Upper lobe of left lung (tissue), 6 donors: Measurements from ENCODE around the gene PACSIN1. TPM values are rescaled to one million over a fixed set of nuclear protein-coding genes. Genes with fewer than 3 reads are reported as not detected.

Experiments used
- ATAC-seq, 2 donors: fragments of 200-7000 bp; cut with Tn5 transposase; one replicate each; pipeline ENCODE4 v1.9.1; 2022; ENCODE audit warnings: mild to moderate bottlenecking in 2 of 2, moderate library complexity in 2 of 2; ENCODE audit not compliant: low FRiP score in 2 of 2
- DNase-seq, 2 donors: peaks; one replicate each; pipeline ENCODE4 v3.0.0-alpha.2; 2019 to 2020
- H3K27ac ChIP-seq, 4 donors: fragments of 200-600 bp; sonication (generic); one replicate each; pipeline ENCODE4 v1.5.1; 2016 to 2019
- H3K27me3 ChIP-seq, 4 donors: fragments of 200-600 bp; sonication (generic); one replicate each; pipeline ENCODE4 v1.5.1; 2017 to 2019
- H3K36me3 ChIP-seq, 4 donors: fragments of 200-600 bp; sonication (generic); one replicate each; pipeline ENCODE4 v1.5.1; 2016 to 2019
- H3K4me1 ChIP-seq, 4 donors: fragments of 200-600 bp; sonication (generic); one replicate each; pipeline ENCODE4 v1.5.1; 2018 to 2019
- H3K4me3 ChIP-seq, 4 donors: fragments of 200-600 bp; sonication (generic); one replicate each; pipeline ENCODE4 v1.5.1; 2017 to 2019; ENCODE audit warnings: mild to moderate bottlenecking in 2 of 4, moderate library complexity in 1 of 4
- H3K9me3 ChIP-seq, 4 donors: fragments of 200-600 bp; sonication (generic); one replicate each; pipeline ENCODE4 v1.5.1; 2018 to 2019
- EP300 ChIP-seq, 4 donors: sonication (generic); formaldehyde crosslinking; IDR thresholded peaks; one replicate each; pipeline ENCODE4 v1.5.1; 2017; ENCODE audit warnings: antibody characterized with exemption in 4 of 4, control low read depth in 2 of 4
- POLR2A ChIP-seq, 4 donors: fragments of 450-650 bp; IDR thresholded peaks; one replicate each; pipeline ENCODE4 v1.5.1; 2016 to 2017; ENCODE audit warnings: antibody characterized with exemption in 4 of 4, mild to moderate bottlenecking in 2 of 4
- POLR2AphosphoS5 ChIP-seq, 2 donors: sonication (generic); formaldehyde crosslinking; IDR thresholded peaks; one replicate each; pipeline ENCODE4 v1.5.1; 2017; ENCODE audit warnings: antibody characterized with exemption in 2 of 2
- WGBS, 2 donors: methylation state at CpG; one replicate each; pipeline ENCODE4 v1.1.5; 2017 to 2018; 5-methylcytosine and 5-hydroxymethylcytosine counted together
- total RNA-seq, 6 donors: library from RNA; depleted of rRNA in 4 of 6; stranded (reverse); fragments of >200 nt in 4 of 6; gene quantifications; one replicate each; pipeline versions ENCODE4 v1.1.0 to v1.2.1, GENCODE V29; 2016 to 2021
- TF ChIP-seq, protein P1 (sequence below), 6 experiments: fragments of 450-650 bp in 4 of 6; fragments of 200-600 bp in 2 of 6; sonication (generic) in 2 of 6; IDR thresholded peaks; one replicate each; pipeline ENCODE4 v1.5.1; 2016 to 2019; ENCODE audit warnings: antibody characterized with exemption in 6 of 6
- donor health status: DM: no; HTN: no; CAD: no; lungs with moderate emphysema.
- donor health status: DM: no; HTN: yes; CAD: no; lungs with severe emphysema.

PACSIN1 gene
- total RNA-seq, 6 donors from 2014 or later: 0.06 to 3.0 (median 0.17) TPM; not detected in 3

DNA sequence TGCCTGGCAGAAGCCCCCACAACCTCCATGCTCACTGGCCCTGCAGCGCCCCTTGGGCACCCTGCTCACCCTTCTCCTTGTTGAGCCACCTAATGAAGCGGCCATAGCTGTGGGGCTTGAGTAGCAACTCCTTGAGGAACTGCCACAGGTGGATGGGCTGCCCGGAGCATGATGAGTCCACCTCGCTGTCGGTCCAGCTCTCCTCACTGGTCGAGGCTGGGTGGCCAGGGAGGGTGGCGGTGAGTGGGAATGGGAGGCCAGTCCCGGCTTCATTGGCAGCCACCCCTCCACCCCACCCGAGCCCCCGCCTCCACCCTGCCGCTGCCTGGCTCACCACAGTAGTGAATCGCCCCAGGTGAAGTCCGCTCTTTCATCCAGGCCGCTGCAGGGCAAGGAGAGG is 73.3 kb downstream of the PACSIN1 start:
- DNase-seq: peak in 1 of 2 donors; percentile 62
- TF ChIP-seq POLR2AphosphoS5 (IDR thresholded peaks at IDR 0.05): no peak
- TF ChIP-seq EP300 (IDR thresholded peaks at IDR 0.05): no peak
- TF ChIP-seq, protein P1, sequence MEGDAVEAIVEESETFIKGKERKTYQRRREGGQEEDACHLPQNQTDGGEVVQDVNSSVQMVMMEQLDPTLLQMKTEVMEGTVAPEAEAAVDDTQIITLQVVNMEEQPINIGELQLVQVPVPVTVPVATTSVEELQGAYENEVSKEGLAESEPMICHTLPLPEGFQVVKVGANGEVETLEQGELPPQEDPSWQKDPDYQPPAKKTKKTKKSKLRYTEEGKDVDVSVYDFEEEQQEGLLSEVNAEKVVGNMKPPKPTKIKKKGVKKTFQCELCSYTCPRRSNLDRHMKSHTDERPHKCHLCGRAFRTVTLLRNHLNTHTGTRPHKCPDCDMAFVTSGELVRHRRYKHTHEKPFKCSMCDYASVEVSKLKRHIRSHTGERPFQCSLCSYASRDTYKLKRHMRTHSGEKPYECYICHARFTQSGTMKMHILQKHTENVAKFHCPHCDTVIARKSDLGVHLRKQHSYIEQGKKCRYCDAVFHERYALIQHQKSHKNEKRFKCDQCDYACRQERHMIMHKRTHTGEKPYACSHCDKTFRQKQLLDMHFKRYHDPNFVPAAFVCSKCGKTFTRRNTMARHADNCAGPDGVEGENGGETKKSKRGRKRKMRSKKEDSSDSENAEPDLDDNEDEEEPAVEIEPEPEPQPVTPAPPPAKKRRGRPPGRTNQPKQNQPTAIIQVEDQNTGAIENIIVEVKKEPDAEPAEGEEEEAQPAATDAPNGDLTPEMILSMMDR (IDR thresholded peaks at IDR 0.05): no peak
- TF ChIP-seq POLR2A (IDR thresholded peaks at IDR 0.05): no peak
- no peak for ATAC-seq
- no peaks in the 10 kb centered on the region for H3K4me1 ChIP-seq
- H3K27ac ChIP-seq: no peak overlapping the region
- H3K4me3 ChIP-seq: no peak overlapping the region
- no peaks in the 10 kb centered on the region for H3K27me3 ChIP-seq
- no peaks in the 10 kb centered on the region for H3K36me3 ChIP-seq
- no peaks in the 10 kb centered on the region for H3K9me3 ChIP-seq
- WGBS, 2 donors: 83 to 86% methylated on average over 4 to 10 of the region's 14 CpGs

- Histone ChIP-seq H3K4me3 (no peak overlapping the region), H3K4me1 (no peaks in the 10 kb centered on the region), H3K9me3 (no peaks in the 10 kb centered on the region), H3K27me3 (no peaks in the 10 kb centered on the region), H3K27ac (no peak overlapping the region), H3K36me3 (no peaks in the 10 kb centered on the region)
- 75 to 78% methylated on average over 5 of the region's 5 CpGs for WGBS, 2 donors
- no peak for TF ChIP-seq POLR2AphosphoS5 (IDR thresholded peaks at IDR 0.05)
- TF ChIP-seq, protein P1 (IDR thresholded peaks at IDR 0.05): no peak
- TF ChIP-seq POLR2A (IDR thresholded peaks at IDR 0.05): no peak
- TF ChIP-seq EP300 (IDR thresholded peaks at IDR 0.05): no peak
- ATAC-seq (no peak), DNase-seq (no peak)
Measured at GRCh38 chr6:34540222-34540621, 74.3 kb downstream of the PACSIN1 start.

GRCh38 chr6:34540841-34541240 is 75.0 kb downstream of the PACSIN1 start:
- Histone ChIP-seq H3K27ac (no peak overlapping the region), H3K4me1 (peaks cover 0 to 3% (median 0%) of the 10 kb centered on the region in 4 donors), H3K9me3 (no peaks in the 10 kb centered on the region), H3K36me3 (no peaks in the 10 kb centered on the region), H3K27me3 (no peaks in the 10 kb centered on the region), H3K4me3 (no peak overlapping the region)
- 95% methylated on average over 3 of the region's 8 CpGs; no CpG with 5 or more reads in 1 of the 2 donors for WGBS, 2 donors
- TF ChIP-seq, protein P1 (IDR thresholded peaks at IDR 0.05): no peak
- TF ChIP-seq POLR2A (IDR thresholded peaks at IDR 0.05): no peak
- TF ChIP-seq POLR2AphosphoS5 (IDR thresholded peaks at IDR 0.05): no peak
- no peak for TF ChIP-seq EP300 (IDR thresholded peaks at IDR 0.05)
- ATAC-seq: no peak
- DNase-seq: peak in 1 of 2 donors; percentile 72

DNA sequence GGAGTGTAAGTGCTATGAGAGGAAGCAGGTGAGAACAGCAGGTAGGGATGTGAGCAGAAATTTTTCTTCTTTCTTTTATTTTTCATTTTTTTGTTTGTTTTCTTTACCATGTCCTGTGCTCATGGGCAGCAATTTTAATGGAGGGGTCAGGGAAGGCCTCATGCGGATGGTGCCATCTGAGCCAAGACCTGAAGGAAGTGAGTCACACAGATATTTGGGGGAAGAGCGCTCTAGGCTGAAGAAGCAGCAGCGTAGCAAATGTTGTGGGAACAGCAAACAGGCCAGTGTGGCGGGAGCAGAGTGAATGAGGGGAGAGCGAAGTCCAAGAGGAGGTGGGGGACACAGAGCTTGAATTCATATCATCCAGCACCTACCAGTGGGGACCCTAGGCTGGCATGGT is 77.5 kb downstream of the PACSIN1 start:
- ATAC-seq (no peak), DNase-seq (no peak)
- 84 to 87% methylated on average over 5 of the region's 5 CpGs for WGBS, 2 donors
- Histone ChIP-seq H3K4me3 (no peak overlapping the region), H3K4me1 (peaks cover 11 to 24% (median 13%) of the 10 kb centered on the region in 4 donors), H3K9me3 (no peaks in the 10 kb centered on the region), H3K27ac (no peak overlapping the region), H3K27me3 (no peaks in the 10 kb centered on the region), H3K36me3 (no peaks in the 10 kb centered on the region)
- no peak for TF ChIP-seq EP300 (IDR thresholded peaks at IDR 0.05)
- TF ChIP-seq, protein P1 (IDR thresholded peaks at IDR 0.05): no peak
- TF ChIP-seq POLR2A (IDR thresholded peaks at IDR 0.05): no peak
- no peak for TF ChIP-seq POLR2AphosphoS5 (IDR thresholded peaks at IDR 0.05)

GRCh38 chr6:34544052-34544604 is 78.3 kb downstream of the PACSIN1 start:
- Histone ChIP-seq H3K4me3 (no peak overlapping the region), H3K4me1 (peaks cover 11 to 24% (median 13%) of the 10 kb centered on the region in 4 donors), H3K36me3 (no peaks in the 10 kb centered on the region), H3K9me3 (no peaks in the 10 kb centered on the region), H3K27ac (no peak overlapping the region), H3K27me3 (no peaks in the 10 kb centered on the region)
- WGBS, 2 donors: 95 to 97% methylated on average over 20 to 26 of the region's 27 CpGs
- TF ChIP-seq POLR2AphosphoS5 (IDR thresholded peaks at IDR 0.05): no peak
- peak in 1 of 2 donors; percentile 84 for DNase-seq
- ATAC-seq: no peak
